Measurements from ENCODE around the gene MRPL17. TPM values are rescaled to one million over a fixed set of nuclear protein-coding genes. Genes with fewer than 3 reads are reported as not detected.
A peak's percentile ranks its signal among the peaks of the same experiment; 100 is the strongest.

Gene MRPL17
- total RNA-seq, 4 donors from 2014 or later: 9.3 to 62.9 (median 14.2) TPM

- WGBS, 2 donors (ENCODE audit: low coverage in 1 of 2): 95% methylated on average over 26 of the region's 26 CpGs; no CpG with 5 or more reads in 1 of the 2 donors
- Histone ChIP-seq H3K27ac (no peak overlapping the region), H3K9me3 (no peaks in the 10 kb centered on the region), H3K4me1 (peaks cover 8 to 34% (median 10%) of the 10 kb centered on the region in 4 donors), H3K27me3 (no peaks in the 10 kb centered on the region), H3K4me3 (no peak overlapping the region), H3K36me3 (no peaks in the 10 kb centered on the region)
- DNase-seq: no peak
- intact Hi-C loops (cut with DNase I; ENCODE audit: low total_unique reads) (no loop called here), in situ Hi-C loops (cut with MboI; ENCODE audit: low pct_ligation_motif_present in 1 of 4, low pct_unique_long_range_greater_than_20kb in 1 of 4, low sequenced_read_pairs in 3 of 4) (no loop called here)
- no peak for TF ChIP-seq POLR2A (IDR thresholded peaks at IDR 0.05)
These were observed 42.0 kb downstream of the MRPL17 start for GRCh38 chr11:6640985-6641701.

- intact Hi-C loops (cut with DNase I; ENCODE audit: low total_unique reads): no loop called here
- H3K4me1 ChIP-seq: peaks cover 8 to 40% (median 17%) of the 10 kb centered on the region in 4 donors
- no peak for DNase-seq
- TF ChIP-seq POLR2AphosphoS5 (IDR thresholded peaks at IDR 0.05) (no peak), CTCF (IDR thresholded peaks at IDR 0.05) (no peak), POLR2A (IDR thresholded peaks at IDR 0.05) (no peak), EP300 (IDR thresholded peaks at IDR 0.05; ENCODE audit: low read depth) (no peak)
- no peak overlapping the region for H3K27ac ChIP-seq
- no peaks in the 10 kb centered on the region for H3K27me3 ChIP-seq
- H3K9me3 ChIP-seq: no peaks in the 10 kb centered on the region
- WGBS, 2 donors (ENCODE audit: low coverage in 1 of 2): 88 to 91% methylated on average over 6 to 29 of the region's 36 CpGs
- no peaks in the 10 kb centered on the region for H3K36me3 ChIP-seq
- in situ Hi-C loops (cut with MboI; ENCODE audit: low pct_ligation_motif_present in 1 of 4, low pct_unique_long_range_greater_than_20kb in 1 of 4, low sequenced_read_pairs in 3 of 4): no loop called here
- H3K4me3 ChIP-seq: no peak overlapping the region
These were observed 42.8 kb downstream of the MRPL17 start for GRCh38 chr11:6640036-6640984.

GRCh38 chr11:6638429-6638828, 44.7 kb downstream of the MRPL17 start:
- no peak for DNase-seq
- TF ChIP-seq POLR2A (IDR thresholded peaks at IDR 0.05) (no peak), EP300 (IDR thresholded peaks at IDR 0.05; ENCODE audit: low read depth) (no peak), CTCF (IDR thresholded peaks at IDR 0.05) (no peak), POLR2AphosphoS5 (IDR thresholded peaks at IDR 0.05) (no peak)
- intact Hi-C loops (cut with DNase I; ENCODE audit: low total_unique reads): no loop called here
- 66 to 71% methylated on average over 3 to 4 of the region's 4 CpGs for WGBS, 2 donors (ENCODE audit: low coverage in 1 of 2)
- Histone ChIP-seq H3K4me3 (no peak overlapping the region), H3K4me1 (peaks cover 14 to 48% (median 22%) of the 10 kb centered on the region in 4 donors), H3K36me3 (no peaks in the 10 kb centered on the region), H3K27me3 (no peaks in the 10 kb centered on the region), H3K9me3 (no peaks in the 10 kb centered on the region), H3K27ac (peak overlapping the region; percentile 4 to 85 (median 49))
- in situ Hi-C loops (cut with MboI; ENCODE audit: low pct_ligation_motif_present in 1 of 4, low pct_unique_long_range_greater_than_20kb in 1 of 4, low sequenced_read_pairs in 3 of 4): no loop called here

GRCh38 chr11:6637871-6638270, 45.3 kb downstream of the MRPL17 start:
- in situ Hi-C loops (cut with MboI; ENCODE audit: low pct_ligation_motif_present in 1 of 4, low pct_unique_long_range_greater_than_20kb in 1 of 4, low sequenced_read_pairs in 3 of 4) (no loop called here), intact Hi-C loops (cut with DNase I; ENCODE audit: low total_unique reads) (no loop called here)
- Histone ChIP-seq H3K27ac (peak overlapping the region; percentile 4 to 85 (median 49)), H3K9me3 (no peaks in the 10 kb centered on the region), H3K4me3 (no peak overlapping the region), H3K36me3 (no peaks in the 10 kb centered on the region), H3K27me3 (no peaks in the 10 kb centered on the region), H3K4me1 (peaks cover 14 to 48% (median 22%) of the 10 kb centered on the region in 4 donors)
- no peak for DNase-seq
- TF ChIP-seq POLR2A (IDR thresholded peaks at IDR 0.05) (no peak), POLR2AphosphoS5 (IDR thresholded peaks at IDR 0.05) (no peak), EP300 (IDR thresholded peaks at IDR 0.05; ENCODE audit: low read depth) (no peak), CTCF (IDR thresholded peaks at IDR 0.05) (no peak)
- WGBS, 2 donors (ENCODE audit: low coverage in 1 of 2): 40% methylated on average over 1 to 3 of the region's 3 CpGs

All from transverse colon (tissue), 4 donors.